Measurements from ENCODE around the gene IL25. TPM values are rescaled to one million over a fixed set of nuclear protein-coding genes. Genes with fewer than 3 reads are reported as not detected.

Gene IL25
- total RNA-seq, 5 donors from 2014 or later (not counting 1 experiment from before 2014, with no cell fraction given) = not detected

DNA sequence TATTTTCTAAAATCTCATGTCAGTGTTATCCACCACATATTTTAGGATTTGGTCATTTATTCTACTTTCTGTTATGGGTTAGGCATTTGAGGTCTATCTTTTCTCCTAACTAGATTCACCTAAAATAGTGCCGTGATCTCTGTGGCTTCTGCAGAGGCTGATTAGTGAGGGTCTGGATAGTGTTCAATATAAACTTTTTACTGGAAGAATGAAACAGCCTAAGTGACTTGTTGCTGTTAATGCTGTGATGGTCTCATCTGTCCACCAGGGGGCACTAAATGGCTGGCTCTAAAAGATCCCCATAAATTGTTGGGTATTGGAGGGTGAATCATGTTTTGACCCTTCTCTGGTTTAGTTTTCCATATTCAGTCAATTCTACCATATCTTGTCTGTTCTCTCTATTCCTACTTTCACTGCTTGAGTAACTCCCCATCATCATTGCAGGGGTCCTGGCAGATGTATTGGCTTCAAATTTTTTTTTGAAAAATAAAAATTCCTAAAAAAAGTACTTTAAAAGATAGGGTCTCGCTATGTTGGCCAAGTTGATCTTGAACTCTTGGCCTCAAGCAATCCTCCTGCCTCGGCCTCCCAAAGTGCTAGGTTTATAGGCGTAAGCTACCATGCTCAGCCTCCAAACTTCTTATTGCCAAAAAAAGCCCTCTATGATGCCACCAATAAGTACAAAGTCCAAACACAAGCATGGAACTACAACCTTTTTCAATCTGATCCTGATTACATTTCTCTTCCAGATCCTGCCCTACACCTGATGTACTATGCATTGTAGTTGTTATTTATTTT, 44.5 kb upstream of the IL25 start:
- ChIA-PET POLR2A (no interaction called here), CTCF (interaction anchor here (0.6 to 1.2 kb wide), 3 partner anchors 10 to 691 kb away, joined by 3 to 4 read pairs (median 3); no protein-coding TSS in a partner anchor)
- Histone ChIP-seq H3K36me3 (ENCODE audit: control insufficient read depth in 2 of 2, extremely low read depth in 1 of 2, insufficient read depth in 1 of 2, low read length in 1 of 2) (peaks cover 6 to 25% of the 10 kb centered on the region in 2 donors), H3K4me3 (ENCODE audit: control insufficient read depth in 1 of 2, extremely low read depth in 1 of 2, low read length in 1 of 2) (no peak overlapping the region), H3K27me3 (replicated peaks in 1 of 2; ENCODE audit: control insufficient read depth in 2 of 2, extremely low read depth in 1 of 2, insufficient read depth in 2 of 2, low read length in 1 of 2) (peaks cover 0 to 6% of the 10 kb centered on the region in 2 experiments), H3K4me1 (ENCODE audit: control insufficient read depth in 1 of 2, extremely low read depth in 1 of 2, insufficient read depth in 2 of 2, low read length in 2 of 2) (peaks cover 0 to 2% of the 10 kb centered on the region in 2 experiments), H3K27ac (ENCODE audit: low read length) (no peak overlapping the region), H3K9me3 (no peaks in the 10 kb centered on the region)
- DNase-seq (peak in 31 of 35 experiments; percentile 16 to 84 (median 47)), ATAC-seq (replicated peaks in 1 of 4) (peak; percentile 61 to 81 (median 74))
- H3K4me1 Mint-ChIP-seq = peaks cover 2 to 6% (median 6%) of the 10 kb centered on the region in 3 donors
- WGBS (ENCODE audit: insufficient coverage) = 69% methylated on average over 3 of the region's 4 CpGs
- no peak overlapping the region for H3K27ac Mint-ChIP-seq
- peaks cover 15% of the 10 kb centered on the region for H3K36me3 Mint-ChIP-seq
- no peak overlapping the region for H3K4me3 Mint-ChIP-seq
- no peaks in the 10 kb centered on the region for H3K9me3 Mint-ChIP-seq
- no peaks in the 10 kb centered on the region for H3K27me3 Mint-ChIP-seq

DNA sequence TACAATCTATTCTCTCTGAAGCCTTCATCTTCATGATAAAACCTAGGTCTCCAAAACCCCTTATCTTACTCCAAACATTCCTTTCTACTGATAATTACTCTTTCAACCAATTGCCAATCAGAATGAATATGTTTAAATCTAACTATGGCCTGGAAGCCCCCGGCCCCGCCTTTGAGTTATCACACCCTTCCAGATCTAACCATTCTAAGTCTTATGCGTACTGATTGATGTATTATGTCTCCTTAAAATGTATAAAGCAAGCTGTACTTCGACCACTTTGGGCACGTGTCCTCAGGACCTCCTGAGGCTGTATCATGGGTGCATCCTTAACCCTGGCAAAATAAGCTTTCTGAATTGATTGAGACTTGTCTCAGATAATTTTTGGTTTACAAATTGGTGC, 37.0 kb upstream of the IL25 start:
- Mint-ChIP-seq H3K27ac (no peak overlapping the region), H3K4me1 (no peaks in the 10 kb centered on the region)
- WGBS (ENCODE audit: insufficient coverage) = no CpG with 5 or more reads among the region's 5 CpGs

DNA sequence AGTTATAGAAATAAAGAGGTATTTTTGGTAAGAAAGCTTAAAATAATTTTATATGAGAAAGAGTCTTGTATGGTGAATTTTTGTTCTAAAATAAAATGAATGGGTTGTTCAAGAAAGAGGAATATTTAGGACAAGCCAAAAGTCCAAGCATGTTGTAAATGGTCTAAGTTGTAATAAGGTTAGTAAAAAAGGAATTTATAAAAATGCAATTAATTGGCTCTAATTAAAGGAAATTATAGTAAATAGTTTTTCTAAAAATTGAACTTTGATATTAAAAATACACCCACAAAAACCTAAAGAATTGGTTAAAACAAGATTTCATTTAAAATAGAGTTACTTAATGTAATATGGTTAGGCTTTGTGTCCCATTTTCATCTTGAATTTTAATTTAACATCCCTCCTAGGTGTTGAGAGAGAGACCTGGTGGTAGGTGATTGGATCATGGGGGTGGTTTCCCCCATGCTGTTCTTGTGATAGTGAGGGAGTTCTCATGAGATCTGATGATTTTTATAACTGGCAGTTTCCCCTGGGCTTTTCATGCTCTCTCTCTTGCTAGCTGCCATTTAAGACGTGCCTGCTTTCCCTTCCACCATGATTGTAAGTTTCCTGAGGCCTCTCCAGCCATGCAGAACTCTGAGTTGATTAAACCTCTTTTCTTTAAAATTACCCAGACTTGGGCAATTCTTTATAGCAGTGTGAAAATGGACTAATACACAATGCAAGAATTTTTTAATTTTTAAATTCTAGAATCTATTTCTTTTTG, 32.9 kb upstream of the IL25 start:
- ChIA-PET POLR2A (no interaction called here), CTCF (interaction anchor here in 1 of 2 donors (1.9 kb wide), 1 partner anchor 13 kb away, joined by 4 read pairs; no protein-coding TSS in a partner anchor)
- no peaks in the 10 kb centered on the region for H3K36me3 ChIP-seq (ENCODE audit: control insufficient read depth in 2 of 2, extremely low read depth in 1 of 2, insufficient read depth in 1 of 2, low read length in 1 of 2)
- no peaks in the 10 kb centered on the region for H3K9me3 ChIP-seq
- Mint-ChIP-seq H3K4me1 (no peaks in the 10 kb centered on the region), H3K27ac (no peak overlapping the region), H3K4me3 (no peak overlapping the region), H3K27me3 (peaks cover 14 to 32% of the 10 kb centered on the region in 2 donors), H3K36me3 (peaks cover 4% of the 10 kb centered on the region), H3K9me3 (no peaks in the 10 kb centered on the region)
- H3K4me1 ChIP-seq (ENCODE audit: control insufficient read depth in 1 of 2, extremely low read depth in 1 of 2, insufficient read depth in 2 of 2, low read length in 2 of 2) = no peaks in the 10 kb centered on the region
- H3K27me3 ChIP-seq (replicated peaks in 1 of 2; ENCODE audit: control insufficient read depth in 2 of 2, extremely low read depth in 1 of 2, insufficient read depth in 2 of 2, low read length in 1 of 2) = no peaks in the 10 kb centered on the region
- ATAC-seq (replicated peaks in 1 of 4) = no peak
- no peak for DNase-seq
- WGBS (ENCODE audit: insufficient coverage) = no CpG with 5 or more reads among the region's 1 CpG
- no peak overlapping the region for H3K4me3 ChIP-seq (ENCODE audit: control insufficient read depth in 1 of 2, extremely low read depth in 1 of 2, low read length in 1 of 2)
- no peak overlapping the region for H3K27ac ChIP-seq (ENCODE audit: low read length)

More for the DNA sequence above, 37.0 kb upstream of the IL25 start:
- CTCF ChIA-PET = no interaction called here
- H3K4me3 ChIP-seq (ENCODE audit: control insufficient read depth in 1 of 2, extremely low read depth in 1 of 2, low read length in 1 of 2) = no peak overlapping the region
- no peak for DNase-seq
- H3K27ac ChIP-seq (ENCODE audit: low read length) = no peak overlapping the region
- Mint-ChIP-seq H3K36me3 (peaks cover 4% of the 10 kb centered on the region), H3K4me3 (no peak overlapping the region), H3K9me3 (no peaks in the 10 kb centered on the region), H3K27me3 (peaks cover 16 to 24% of the 10 kb centered on the region in 2 donors)
- no peaks in the 10 kb centered on the region for H3K36me3 ChIP-seq (ENCODE audit: control insufficient read depth in 2 of 2, extremely low read depth in 1 of 2, insufficient read depth in 1 of 2, low read length in 1 of 2)
- POLR2A ChIA-PET = no interaction called here
- ATAC-seq (replicated peaks in 1 of 4) = no peak
- peaks cover 0 to 8% of the 10 kb centered on the region in 2 experiments for H3K27me3 ChIP-seq (replicated peaks in 1 of 2; ENCODE audit: control insufficient read depth in 2 of 2, extremely low read depth in 1 of 2, insufficient read depth in 2 of 2, low read length in 1 of 2)
- H3K9me3 ChIP-seq = no peaks in the 10 kb centered on the region
- no peaks in the 10 kb centered on the region for H3K4me1 ChIP-seq (ENCODE audit: control insufficient read depth in 1 of 2, extremely low read depth in 1 of 2, insufficient read depth in 2 of 2, low read length in 2 of 2)

DNA sequence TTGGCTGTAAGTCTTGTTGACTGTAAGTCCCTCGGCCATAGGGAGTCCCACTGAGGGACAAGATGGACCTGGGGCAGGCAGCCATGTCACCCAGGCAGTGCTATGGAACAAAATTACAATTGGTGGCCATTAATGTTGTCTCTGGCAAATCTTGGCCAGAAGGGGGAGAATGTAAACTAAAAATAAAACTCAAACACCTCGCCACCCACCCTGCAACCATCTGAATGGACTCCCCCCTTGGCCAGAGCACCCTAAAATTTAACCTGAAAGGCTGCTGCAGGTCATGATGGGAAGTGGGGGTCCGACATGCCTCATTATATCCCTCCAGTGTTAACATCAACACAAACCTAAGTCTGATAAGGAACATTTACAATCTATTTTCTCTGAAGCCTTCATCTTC, 28.1 kb upstream of the IL25 start:
- Mint-ChIP-seq H3K36me3 (peaks cover 4% of the 10 kb centered on the region), H3K27me3 (peaks cover 0 to 8% of the 10 kb centered on the region in 2 donors), H3K4me1 (no peaks in the 10 kb centered on the region), H3K27ac (no peak overlapping the region), H3K4me3 (no peak overlapping the region), H3K9me3 (no peaks in the 10 kb centered on the region)
- H3K36me3 ChIP-seq (ENCODE audit: control insufficient read depth in 2 of 2, extremely low read depth in 1 of 2, insufficient read depth in 1 of 2, low read length in 1 of 2) = no peaks in the 10 kb centered on the region
- WGBS (ENCODE audit: insufficient coverage) = 50% methylated on average over 1 of the region's 3 CpGs
- no peak overlapping the region for H3K27ac ChIP-seq (ENCODE audit: low read length)
- no peak for ATAC-seq (replicated peaks in 1 of 4)
- ChIA-PET POLR2A (interaction anchor here in 1 of 2 donors (0.6 to 1.0 kb wide), 2 partner anchors 17 to 867 kb away, joined by 3 read pairs; no protein-coding TSS in a partner anchor), CTCF (no interaction called here)
- H3K27me3 ChIP-seq (replicated peaks in 1 of 2; ENCODE audit: control insufficient read depth in 2 of 2, extremely low read depth in 1 of 2, insufficient read depth in 2 of 2, low read length in 1 of 2) = peaks cover 0 to 16% of the 10 kb centered on the region in 2 experiments
- H3K4me1 ChIP-seq (ENCODE audit: control insufficient read depth in 1 of 2, extremely low read depth in 1 of 2, insufficient read depth in 2 of 2, low read length in 2 of 2) = no peaks in the 10 kb centered on the region
- DNase-seq = no peak
- H3K4me3 ChIP-seq (ENCODE audit: control insufficient read depth in 1 of 2, extremely low read depth in 1 of 2, low read length in 1 of 2) = no peak overlapping the region
- H3K9me3 ChIP-seq = no peaks in the 10 kb centered on the region

DNA sequence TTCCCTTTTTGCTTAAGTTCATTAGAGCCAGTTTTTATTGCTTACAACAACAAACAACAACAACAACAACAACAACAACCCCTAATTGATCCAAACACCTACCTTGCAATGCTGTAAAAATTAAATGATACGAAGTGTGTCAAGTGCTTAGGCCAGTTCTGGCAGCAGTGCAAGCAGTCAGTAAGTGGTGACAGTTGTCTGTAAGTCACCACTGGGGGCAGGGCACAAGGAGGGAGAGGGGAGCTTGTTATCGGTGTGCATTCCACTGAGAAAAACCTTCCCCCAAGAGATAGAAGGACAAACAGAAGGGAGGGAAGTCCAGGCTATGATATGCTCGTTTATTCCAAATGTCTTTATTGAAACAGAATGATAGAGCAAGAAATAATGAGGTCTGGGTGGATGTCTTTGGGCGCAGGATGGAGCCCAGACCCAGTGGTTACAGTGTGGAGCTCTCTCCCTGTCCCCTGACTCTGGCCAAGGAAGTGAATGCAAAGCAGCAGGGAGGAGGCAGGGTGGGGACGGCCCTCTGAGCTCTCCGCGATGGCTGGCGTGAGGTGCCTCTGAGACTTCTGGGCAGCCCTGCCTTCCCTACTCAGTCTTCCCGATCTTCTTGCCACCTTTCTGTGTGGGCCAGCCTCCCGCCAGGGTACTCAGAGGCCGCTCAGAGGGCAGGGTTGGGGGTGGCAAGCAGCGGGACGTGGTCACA, 26.5 kb upstream of the IL25 start:
- no peaks in the 10 kb centered on the region for H3K9me3 ChIP-seq
- no peak overlapping the region for H3K27ac ChIP-seq (ENCODE audit: low read length)
- ATAC-seq (replicated peaks in 1 of 4) = no peak
- Mint-ChIP-seq H3K27me3 (peaks cover 8 to 18% of the 10 kb centered on the region in 2 donors), H3K9me3 (no peaks in the 10 kb centered on the region), H3K4me1 (peaks cover 2 to 6% (median 5%) of the 10 kb centered on the region in 3 donors), H3K4me3 (no peak overlapping the region), H3K27ac (no peak overlapping the region), H3K36me3 (no peaks in the 10 kb centered on the region)
- no peak for DNase-seq
- 89% methylated on average over 9 of the region's 13 CpGs for WGBS (ENCODE audit: insufficient coverage)
- H3K4me3 ChIP-seq (ENCODE audit: control insufficient read depth in 1 of 2, extremely low read depth in 1 of 2, low read length in 1 of 2) = no peak overlapping the region
- H3K27me3 ChIP-seq (replicated peaks in 1 of 2; ENCODE audit: control insufficient read depth in 2 of 2, extremely low read depth in 1 of 2, insufficient read depth in 2 of 2, low read length in 1 of 2) = peaks cover 4 to 17% of the 10 kb centered on the region in 2 experiments
- H3K36me3 ChIP-seq (ENCODE audit: control insufficient read depth in 2 of 2, extremely low read depth in 1 of 2, insufficient read depth in 1 of 2, low read length in 1 of 2) = no peaks in the 10 kb centered on the region
- ChIA-PET CTCF (no interaction called here), POLR2A (no interaction called here)
- no peaks in the 10 kb centered on the region for H3K4me1 ChIP-seq (ENCODE audit: control insufficient read depth in 1 of 2, extremely low read depth in 1 of 2, insufficient read depth in 2 of 2, low read length in 2 of 2)
